GM19455 (cell line): Measurements from ENCODE around the gene RSPO4.
"Not testable (repeated sequence)": the region's sequence is repeated elsewhere in the genome, so short reads cannot be mapped to it uniquely, and the experiment has no call there.

ENCODE experiments used
- ATAC-seq: cut with Tn5 transposase; IDR thresholded peaks from one replicate; pipeline ENCODE4 v1.9.1; 2021; ENCODE audit not compliant: unreplicated experiment

RSPO4 gene

GRCh38 chr20:1005452-1006027 lies 3.4 kb upstream of the RSPO4 start:
- peak; percentile 64 for ATAC-seq

- no peak for ATAC-seq
Observed at GRCh38 chr20:1003920-1004697, 2.0 kb upstream of the RSPO4 start.

GRCh38 chr20:1002682-1003561 lies 811 bp upstream of the RSPO4 start:
- ATAC-seq: no peak

- no peak for ATAC-seq
Observed at GRCh38 chr20:1001116-1001515, 995 bp downstream of the RSPO4 start.

- ATAC-seq: no peak
Observed at GRCh38 chr20:998231-998830, 3.8 kb downstream of the RSPO4 start.

- ATAC-seq: no peak
Observed at GRCh38 chr20:997486-997885, 4.6 kb downstream of the RSPO4 start.

- no peak for ATAC-seq
Observed at GRCh38 chr20:997016-997415, 5.1 kb downstream of the RSPO4 start.

GRCh38 chr20:995170-995569 lies 6.9 kb downstream of the RSPO4 start:
- ATAC-seq: no peak

GRCh38 chr20:992801-993535 lies 9.1 kb downstream of the RSPO4 start:
- no peak for ATAC-seq

GRCh38 chr20:991850-992249 lies 10.3 kb downstream of the RSPO4 start:
- ATAC-seq: no peak

GRCh38 chr20:990293-990959 lies 11.7 kb downstream of the RSPO4 start:
- no peak for ATAC-seq

- ATAC-seq: no peak
Observed at GRCh38 chr20:988272-988671, 13.8 kb downstream of the RSPO4 start.

GRCh38 chr20:987677-988076 lies 14.4 kb downstream of the RSPO4 start:
- ATAC-seq: no peak

GRCh38 chr20:986733-987355 lies 15.3 kb downstream of the RSPO4 start:
- ATAC-seq: no peak

- ATAC-seq: not testable (repeated sequence)
Observed at GRCh38 chr20:984994-985393, 17.1 kb downstream of the RSPO4 start.

- ATAC-seq: no peak
Observed at GRCh38 chr20:982754-983153, 19.4 kb downstream of the RSPO4 start.

GRCh38 chr20:977021-977420 lies 25.1 kb downstream of the RSPO4 start:
- no peak for ATAC-seq

GRCh38 chr20:976033-976432 lies 26.1 kb downstream of the RSPO4 start:
- no peak for ATAC-seq

GRCh38 chr20:973785-974194 lies 28.3 kb downstream of the RSPO4 start:
- no peak for ATAC-seq

GRCh38 chr20:972256-972655 lies 29.9 kb downstream of the RSPO4 start:
- ATAC-seq: no peak
